GM19025 (cell line): Measurements from ENCODE around the gene SGF29.
"Not testable (repeated sequence)": the region's sequence is repeated elsewhere in the genome, so short reads cannot be mapped to it uniquely, and the experiment has no call there.

ENCODE experiments used
- ATAC-seq: cut with Tn5 transposase; IDR thresholded peaks from one replicate; pipeline ENCODE4 v1.9.1; 2021; ENCODE audit warnings: mild to moderate bottlenecking, low read depth, moderate library complexity; ENCODE audit not compliant: unreplicated experiment

SGF29 gene

DNA sequence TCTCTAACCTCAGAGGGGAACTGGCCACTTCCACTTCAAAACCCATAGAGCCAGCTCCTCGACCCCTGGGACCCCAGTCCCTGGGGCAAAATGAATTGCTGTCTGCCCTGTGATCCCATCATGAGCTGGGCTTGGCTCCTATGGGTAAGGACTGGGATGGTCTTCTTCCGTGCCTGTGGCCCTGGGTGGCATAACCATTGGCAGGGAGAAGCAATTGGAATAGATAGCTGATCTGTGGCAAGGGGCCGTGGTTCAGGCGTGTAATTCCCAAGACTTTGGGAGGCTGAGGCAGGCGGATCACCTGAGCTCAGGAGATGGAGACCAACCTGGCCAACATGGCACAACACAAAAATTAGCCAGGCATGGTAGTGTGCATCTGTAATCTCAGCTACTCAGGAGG is 38.8 kb downstream of the SGF29 start:
- no peak for ATAC-seq

DNA sequence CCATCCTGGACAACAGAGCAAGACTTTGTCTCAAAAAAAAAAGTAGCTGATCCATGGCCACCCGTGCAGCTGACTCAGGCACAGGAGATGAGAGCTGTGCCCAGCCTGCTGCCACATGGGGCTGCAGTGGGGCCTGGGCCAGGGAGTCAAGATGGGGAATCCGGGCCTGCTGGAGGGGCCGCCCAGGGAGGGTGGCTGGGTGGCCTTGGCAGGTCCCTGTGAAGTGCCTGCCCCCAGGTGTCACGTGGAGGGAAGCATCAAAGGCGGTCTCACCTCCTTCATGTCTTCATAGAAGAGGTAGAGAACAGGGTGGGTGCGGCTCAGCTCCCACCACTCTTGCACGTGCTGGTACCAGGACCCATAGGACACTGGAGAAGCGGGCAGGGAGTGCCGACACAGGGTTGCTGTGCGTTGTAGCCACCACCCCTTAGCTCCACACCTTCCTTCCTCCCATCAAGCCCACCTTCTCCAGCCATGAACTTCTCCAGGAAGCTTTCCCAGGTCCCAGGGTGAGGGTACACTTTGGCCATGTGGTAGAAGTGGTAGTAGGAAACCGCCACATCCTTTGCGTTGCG is 39.3 kb downstream of the SGF29 start:
- no peak for ATAC-seq

GRCh38 chr16:28595451-28595850 is 41.7 kb downstream of the SGF29 start:
- ATAC-seq = not testable (repeated sequence)

- ATAC-seq = no peak
These were observed 42.5 kb downstream of the SGF29 start for GRCh38 chr16:28596115-28596630.

- no peak for ATAC-seq
These were observed 43.3 kb downstream of the SGF29 start, which contains the start of gene SULT1A2 for GRCh38 chr16:28596840-28597691. TSS of gene SULT1A2 (minus strand) at chr16:28597050. CDS start at chr16:28595930, 1,120 bp downstream.

DNA sequence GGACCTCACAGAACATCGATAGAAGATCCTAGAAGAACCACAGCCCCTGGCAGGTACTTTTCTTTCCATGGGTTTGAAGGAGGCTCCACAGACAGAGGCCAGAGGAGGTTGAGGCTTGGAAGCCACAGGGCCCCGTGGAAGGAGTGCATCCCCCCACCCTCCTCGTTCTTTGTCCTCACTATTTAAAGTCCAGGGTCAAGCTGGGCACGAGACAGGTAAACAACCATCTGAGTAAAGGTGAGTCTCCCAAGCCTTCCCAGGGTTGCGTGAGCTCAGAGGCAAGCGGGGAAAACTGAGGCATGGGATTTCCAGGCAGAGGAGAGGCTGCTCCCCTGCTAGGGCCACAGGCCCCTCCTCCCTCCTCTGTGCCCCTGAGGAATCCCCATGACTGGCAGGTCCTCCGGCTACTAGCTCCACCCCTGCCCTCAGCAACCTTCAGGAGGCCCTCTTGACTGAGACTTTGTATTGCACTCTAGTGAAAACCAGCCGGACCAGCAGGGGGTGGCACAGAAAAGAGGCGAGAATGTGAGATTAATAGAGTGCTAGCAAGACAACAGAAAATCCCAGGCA is 44.1 kb downstream of the SGF29 start:
- no peak for ATAC-seq

GRCh38 chr16:28599377-28600285 is 45.9 kb downstream of the SGF29 start:
- ATAC-seq = not testable (repeated sequence)

- not testable (repeated sequence) for ATAC-seq
These were observed 47.2 kb downstream of the SGF29 start for GRCh38 chr16:28600965-28601364.

GRCh38 chr16:28601589-28601988 is 47.9 kb downstream of the SGF29 start:
- not testable (repeated sequence) for ATAC-seq

- ATAC-seq = not testable (repeated sequence)
These were observed 48.3 kb downstream of the SGF29 start for GRCh38 chr16:28602062-28602461.

DNA sequence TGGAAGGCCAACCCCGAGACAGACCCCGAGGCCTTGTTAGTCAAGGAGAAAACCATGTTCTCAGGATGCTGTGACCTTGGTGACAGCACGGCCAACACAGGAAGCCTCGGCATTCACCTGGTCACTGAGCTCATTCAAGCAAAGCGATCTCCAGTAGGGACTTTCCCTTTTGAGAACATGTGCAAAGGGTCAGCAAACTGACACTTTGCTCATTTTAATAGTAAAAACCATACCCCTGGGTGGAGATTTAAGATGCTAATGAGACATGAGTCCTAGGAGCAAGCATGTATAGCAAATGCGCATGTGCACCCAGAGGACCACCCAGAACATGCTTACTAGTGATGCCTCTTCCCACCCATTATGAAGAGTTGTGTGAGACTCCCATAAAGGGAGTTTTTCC is 48.8 kb downstream of the SGF29 start:
- ATAC-seq = no peak

GRCh38 chr16:28603381-28604185 is 49.9 kb downstream of the SGF29 start:
- no peak for ATAC-seq

- no peak for ATAC-seq
These were observed 50.5 kb downstream of the SGF29 start for GRCh38 chr16:28604186-28604565.

DNA sequence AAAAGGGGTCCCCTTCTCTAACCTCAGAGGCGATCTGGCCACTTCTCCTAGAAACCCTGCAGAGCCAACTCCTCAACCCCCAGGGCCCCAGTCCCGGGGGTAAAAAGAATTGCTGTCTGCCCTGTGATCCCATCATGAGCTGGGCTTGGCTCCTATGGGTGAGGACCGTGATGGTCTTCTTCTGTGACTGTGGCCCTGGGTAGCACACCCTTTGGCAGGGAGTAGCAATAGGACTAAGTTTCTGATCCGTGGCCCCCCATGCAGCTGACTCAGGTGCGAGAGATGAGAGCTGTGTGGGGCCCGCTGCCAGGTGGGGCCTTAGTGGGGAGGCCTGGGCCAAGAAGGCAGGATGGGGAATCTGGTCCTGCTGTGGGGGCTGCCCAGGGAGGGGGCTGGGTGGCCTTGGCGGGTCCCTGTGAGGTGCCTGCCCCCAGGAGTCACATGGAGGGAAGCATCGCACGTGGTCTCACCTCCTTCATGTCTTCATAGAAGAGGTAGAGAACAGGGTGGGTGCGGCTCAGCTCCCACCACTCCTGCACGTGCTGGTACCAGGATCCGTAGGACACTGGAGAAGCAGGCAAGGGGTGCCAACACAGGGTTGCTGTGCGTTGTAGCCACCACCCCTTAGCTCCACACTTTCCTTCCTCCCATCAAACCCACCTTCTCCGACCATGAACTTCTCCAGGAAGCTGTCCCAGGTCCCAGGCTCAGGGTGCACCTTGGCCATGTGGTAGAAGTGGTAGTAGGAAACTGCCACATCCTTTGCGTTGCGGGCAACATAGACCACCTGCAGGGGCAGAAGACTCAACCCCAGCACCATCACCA is 52.8 kb downstream of the SGF29 start:
- no peak for ATAC-seq

DNA sequence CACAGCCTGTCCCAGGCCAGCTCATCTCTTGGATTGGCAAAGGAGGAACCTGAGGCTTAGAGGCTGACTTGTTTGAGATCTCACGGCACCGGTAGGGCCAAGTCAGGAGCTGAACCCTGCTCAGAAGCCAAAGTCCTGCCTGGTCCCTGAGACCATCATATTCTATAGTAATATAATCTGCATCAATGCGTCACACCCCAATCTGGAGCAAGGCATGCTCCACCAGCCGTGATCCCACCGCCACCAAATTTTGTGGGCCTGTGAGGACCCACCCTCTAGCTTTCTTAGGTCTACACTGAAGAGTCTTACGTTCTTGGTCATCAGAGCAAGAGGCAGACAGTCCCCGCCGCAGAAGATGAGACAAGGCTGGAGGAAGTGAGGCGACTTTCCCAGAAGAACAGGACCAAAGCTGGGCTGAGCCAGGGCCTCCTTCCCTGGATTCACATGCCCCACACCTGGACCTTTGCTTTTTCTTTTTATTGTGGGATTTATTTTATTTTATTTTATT is 53.5 kb downstream of the SGF29 start:
- no peak for ATAC-seq

DNA sequence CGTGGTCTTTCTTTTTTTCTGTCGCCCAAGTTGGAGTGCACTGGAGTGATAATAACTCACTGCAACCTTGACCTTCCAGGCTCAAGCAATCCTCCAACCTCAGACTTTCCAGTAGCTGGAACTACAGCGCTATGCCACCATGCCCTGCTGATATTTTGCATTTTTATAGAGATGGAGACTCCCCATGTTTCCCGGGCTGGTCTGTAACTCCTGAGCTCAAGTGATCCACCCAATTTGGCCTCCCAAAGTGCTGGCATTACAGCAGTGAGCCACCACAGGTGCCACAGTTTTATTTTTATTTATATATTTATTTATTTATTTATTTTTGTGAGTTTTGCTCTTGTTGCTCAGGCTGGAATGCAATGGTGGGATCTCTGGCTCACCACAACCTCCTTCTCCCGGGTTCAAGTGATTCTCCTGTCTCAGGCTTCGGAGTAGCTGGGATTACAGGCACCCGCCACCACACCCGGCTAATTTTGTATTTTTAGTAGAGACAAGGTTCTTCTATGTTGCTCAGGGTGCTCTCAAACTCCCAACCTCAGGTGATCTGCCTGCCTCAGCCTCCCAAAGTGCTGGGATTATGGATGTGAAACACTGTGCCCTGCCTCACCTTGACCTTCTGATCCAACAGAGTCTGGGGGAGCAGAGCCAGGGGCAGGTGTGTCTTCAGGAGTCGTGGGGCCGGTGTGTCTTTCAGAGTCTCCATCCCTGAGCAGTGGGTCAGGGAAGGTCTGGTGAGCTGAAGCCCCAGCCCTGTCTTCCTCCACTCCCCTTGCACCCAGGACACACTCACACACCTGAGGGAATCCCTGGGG is 54.2 kb downstream of the SGF29 start:
- not testable (repeated sequence) for ATAC-seq

DNA sequence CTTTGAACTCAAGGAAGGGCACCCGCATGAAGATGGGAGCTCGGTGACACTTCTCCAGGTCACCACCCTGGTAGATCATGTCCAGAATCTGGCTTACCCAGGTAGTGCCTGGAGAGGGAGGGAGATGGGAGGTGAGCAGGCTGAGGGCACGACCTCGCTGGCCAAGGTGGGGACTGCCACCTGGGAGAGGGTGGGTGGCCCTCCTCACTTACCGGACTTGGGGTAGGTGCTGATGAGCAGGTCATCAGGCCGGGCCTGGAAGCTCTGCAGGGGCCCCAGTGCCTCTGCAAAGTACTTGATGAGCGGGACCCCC is 54.7 kb downstream of the SGF29 start:
- ATAC-seq = not testable (repeated sequence)
